HG02642 (cell line): Measurements from ENCODE around the gene KLK10.
"Not testable (repeated sequence)": the region's sequence is repeated elsewhere in the genome, so short reads cannot be mapped to it uniquely, and the experiment has no call there.

Source experiments
- ATAC-seq: cut with Tn5 transposase; IDR thresholded peaks from one replicate; pipeline ENCODE4 v1.9.1; 2021; ENCODE audit warnings: mild to moderate bottlenecking; ENCODE audit not compliant: unreplicated experiment, poor library complexity

KLK10 gene

DNA sequence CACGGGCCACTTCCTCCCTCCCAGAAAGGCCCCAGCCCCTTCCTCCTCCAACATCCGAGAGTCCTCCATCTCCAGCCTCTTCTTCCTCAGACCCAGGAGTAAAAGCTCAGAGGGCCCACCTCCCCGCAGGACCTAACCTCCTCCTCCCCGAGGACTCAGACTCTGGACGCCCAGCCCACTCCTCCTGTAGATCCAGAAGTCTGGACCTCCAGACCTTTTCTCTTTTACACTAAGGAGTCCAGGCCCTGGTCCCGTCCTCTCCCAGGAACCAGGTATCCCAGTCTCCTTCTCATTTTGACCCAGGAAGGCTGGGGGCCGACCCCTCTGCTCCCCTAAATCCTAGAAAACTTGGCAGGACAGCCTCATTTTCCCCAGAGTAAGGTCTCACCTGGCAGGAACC, 16.2 kb downstream of the KLK10 start:
- ATAC-seq: no peak

DNA sequence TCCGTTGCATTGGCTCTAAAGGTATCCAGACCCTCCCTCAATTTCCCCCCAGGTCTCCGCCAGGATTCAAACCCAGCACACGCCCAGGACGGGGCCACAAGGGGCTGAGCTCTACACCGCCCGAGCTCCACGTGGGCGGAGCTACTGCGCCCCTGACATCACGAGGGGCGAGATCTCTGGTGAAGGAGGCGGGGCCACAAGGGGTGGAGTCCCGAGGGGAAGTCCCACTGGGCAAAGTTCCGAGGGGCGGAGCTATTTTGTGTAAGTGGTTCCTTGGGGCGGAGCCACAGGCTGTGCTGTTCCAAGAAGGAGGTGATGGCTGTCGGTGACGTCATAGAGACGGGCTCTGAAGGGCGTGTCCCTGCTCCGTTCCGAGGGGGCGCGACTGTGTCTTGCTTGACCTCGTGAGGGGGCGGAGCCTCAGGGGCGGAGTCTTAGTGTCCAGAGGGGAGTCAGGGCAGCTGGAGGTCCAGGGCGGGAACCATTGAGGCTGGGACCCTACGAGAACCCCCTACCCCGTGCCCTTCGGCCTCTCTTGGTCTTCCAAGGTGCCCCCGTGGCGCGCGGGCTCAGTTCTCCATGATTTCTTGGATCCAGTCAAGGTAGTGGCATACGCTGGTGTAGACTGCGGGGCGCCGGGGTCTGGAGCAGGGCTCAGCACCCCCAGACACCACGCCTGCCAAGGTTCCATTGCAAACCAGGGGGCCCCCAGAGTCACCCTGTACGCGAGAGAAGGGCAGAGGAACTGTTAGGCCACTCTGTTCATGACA, 16.8 kb downstream of the KLK10 start:
- no peak for ATAC-seq

DNA sequence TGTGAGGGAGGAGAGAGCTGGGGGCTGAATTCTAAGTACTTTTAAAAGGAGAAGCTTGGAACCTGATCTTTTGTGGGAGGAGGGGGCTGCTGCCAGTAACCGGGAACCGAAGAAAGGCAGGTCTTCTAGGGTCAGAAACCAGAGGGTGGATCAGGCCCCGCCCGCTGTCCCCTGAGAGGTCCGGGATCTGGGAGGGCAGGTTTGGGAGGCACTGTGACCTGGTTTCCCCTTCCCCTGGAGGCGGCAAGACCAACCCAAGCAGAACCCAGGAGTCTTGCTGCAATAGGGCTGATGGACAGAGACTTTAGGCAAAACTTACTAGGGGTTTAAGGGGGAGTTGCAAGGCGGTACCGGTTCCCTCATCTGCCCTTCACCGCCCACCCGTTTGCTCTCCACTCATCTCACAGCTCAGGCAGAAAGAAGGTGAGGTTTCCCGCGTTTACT, 17.4 kb downstream of the KLK10 start:
- ATAC-seq: no peak

DNA sequence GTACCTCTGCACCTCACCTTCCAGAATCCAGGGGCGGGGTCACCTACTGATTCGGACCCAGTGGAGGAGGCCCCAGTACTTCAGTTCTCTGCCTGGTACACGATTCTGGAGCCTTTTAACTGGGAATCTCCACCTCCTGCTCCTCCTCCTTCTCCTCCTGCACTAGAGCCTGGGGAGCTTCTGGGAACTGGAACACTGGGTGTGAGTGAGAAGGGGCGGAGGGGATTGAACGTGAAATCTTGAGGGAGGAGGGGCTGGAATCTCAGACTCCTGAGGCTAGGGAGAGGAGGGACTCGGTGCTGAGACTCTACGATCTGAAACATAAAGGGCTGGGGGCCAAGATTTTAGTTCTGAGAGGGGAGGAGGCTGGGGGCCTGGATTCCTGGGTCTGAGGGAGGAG, 18.0 kb downstream of the KLK10 start, which contains the start of gene KLK8:
KLK8 (minus strand) TSS at position 90 of the 400 bp plus-strand sequence. CDS start 437 bp downstream, outside the sequence.
- ATAC-seq: no peak

DNA sequence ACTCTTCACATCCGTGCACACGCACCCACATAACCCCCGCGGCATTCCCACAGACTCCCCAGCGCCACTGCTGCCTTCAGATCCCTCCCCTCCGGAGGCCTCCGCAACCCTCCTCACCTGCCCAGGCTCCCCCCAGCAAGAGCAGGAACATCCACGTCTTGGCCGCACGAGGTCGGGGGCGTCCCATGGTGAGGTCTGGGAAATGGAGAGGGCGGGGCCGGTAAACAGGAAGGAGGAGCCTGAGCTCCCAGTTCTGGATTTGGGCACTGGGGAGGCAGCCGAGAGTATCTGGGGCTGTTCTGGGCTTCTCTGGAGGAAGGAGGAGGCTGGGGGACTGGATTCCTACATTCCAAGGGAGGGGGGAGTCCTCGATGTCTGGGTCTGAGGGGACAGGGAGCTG, 18.5 kb downstream of the KLK10 start:
- ATAC-seq: no peak

DNA sequence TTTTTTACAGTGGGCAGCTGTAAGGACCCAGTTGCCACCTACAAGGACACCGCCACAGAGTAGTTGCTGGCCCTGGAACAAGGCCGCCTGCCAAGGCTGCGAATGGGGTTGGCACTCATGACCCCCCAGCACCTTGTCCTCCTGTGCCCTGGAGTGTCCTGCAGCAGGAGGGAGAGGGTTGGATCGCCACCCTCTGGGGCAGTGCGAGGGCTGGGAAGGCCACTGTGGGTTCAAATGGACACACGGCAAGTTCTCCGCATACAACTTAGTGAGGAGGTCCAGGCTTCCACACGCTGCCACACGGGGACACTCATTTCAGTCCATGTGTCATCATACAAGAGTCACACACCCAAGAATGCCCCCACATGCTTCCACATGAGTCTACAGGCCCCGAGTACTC, 19.1 kb downstream of the KLK10 start:
- ATAC-seq: no peak

DNA sequence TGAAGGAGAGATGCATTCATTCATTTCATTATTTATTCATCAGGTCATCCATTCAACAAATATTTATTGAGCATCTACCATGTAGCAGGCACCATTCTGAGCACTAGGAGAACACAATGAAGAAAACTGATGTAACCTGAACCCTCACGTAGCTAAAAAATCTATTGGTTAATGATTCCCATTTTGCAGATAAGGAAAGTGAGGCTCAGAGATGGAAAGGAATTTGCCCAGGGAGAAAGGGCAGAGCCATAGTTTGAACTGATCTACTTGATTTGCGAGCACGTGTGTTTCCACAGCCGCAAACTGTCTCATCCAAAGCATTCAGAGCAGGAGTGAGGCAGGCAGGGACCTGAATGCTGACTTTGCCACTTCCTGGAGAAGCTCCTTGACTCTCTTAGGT, 20.8 kb downstream of the KLK10 start:
- ATAC-seq: no peak

DNA sequence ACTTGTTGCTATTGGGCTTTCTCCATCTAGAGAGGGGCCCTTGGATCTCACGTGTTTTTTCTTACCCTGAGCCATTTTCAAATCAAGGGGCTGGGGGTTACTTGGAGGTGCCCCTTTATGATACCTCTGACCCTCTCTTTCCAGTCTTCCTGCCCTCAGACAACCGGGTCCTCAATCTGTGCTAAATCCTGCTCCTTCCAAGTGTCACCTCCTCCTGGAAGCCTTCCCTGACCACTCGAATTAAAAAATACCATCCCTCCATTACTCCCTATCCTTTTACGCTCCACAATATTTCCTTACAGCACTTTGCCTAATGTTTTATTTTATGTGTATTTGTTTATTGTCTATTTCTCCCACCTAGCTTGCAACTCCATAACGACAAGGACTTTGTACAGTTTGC, 21.4 kb downstream of the KLK10 start:
- ATAC-seq: no peak

DNA sequence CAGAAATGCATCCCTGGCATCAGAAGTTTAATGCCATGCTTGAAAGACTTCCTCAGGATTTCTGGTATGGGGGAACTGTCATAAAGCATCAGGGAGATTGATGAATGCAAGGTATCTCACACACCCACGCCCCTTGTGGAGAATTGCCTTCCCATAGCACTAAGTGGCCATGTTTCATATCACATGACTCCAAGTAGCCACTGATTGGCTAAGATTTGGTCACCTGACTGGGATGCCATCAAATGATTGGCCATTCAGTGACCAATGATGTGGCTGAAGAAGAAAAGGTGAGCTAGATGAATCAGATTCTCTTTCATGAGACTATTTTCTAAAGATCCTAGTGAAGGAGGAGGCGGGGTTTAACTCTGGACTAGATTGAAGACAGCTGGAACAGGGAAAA, 25.4 kb downstream of the KLK10 start:
- no peak for ATAC-seq

DNA sequence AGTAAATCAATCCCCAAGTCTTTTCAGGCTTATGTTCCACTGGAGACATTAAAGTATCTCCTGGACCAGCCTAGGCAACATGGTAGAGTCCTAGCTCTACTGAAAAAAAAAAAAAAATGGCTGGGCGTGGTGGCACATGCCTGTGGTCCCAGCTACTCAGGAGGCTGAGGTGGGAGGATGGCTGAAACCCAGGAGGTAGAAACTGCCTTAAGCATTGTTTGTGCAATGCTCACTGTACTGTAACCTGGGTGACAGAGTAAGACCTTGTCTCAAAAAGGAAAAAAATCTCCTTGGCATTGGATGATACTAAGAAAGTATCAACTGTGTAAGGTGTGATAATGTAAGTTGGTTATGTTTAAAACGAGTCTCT, 26.9 kb downstream of the KLK10 start:
- ATAC-seq: no peak

DNA sequence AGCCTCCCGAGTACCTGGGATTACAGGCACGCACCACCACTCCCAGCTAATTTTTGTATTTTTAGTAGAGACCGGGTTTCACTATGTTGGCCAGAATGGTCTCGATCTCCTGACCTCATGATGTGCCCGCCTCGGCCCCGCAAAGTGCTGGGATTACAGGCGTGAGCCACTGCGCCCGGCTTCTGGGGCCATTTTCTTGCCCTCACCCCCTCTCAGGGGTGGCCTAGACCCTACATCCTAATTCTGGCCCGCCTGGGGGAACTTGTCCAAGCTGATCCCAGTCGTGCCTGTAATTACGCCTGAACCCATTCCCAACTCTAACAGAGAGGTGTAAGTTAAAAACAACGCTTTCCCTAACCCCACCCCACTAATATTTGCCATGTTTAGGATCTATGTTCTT, 35.1 kb downstream of the KLK10 start:
- not testable (repeated sequence) for ATAC-seq

DNA sequence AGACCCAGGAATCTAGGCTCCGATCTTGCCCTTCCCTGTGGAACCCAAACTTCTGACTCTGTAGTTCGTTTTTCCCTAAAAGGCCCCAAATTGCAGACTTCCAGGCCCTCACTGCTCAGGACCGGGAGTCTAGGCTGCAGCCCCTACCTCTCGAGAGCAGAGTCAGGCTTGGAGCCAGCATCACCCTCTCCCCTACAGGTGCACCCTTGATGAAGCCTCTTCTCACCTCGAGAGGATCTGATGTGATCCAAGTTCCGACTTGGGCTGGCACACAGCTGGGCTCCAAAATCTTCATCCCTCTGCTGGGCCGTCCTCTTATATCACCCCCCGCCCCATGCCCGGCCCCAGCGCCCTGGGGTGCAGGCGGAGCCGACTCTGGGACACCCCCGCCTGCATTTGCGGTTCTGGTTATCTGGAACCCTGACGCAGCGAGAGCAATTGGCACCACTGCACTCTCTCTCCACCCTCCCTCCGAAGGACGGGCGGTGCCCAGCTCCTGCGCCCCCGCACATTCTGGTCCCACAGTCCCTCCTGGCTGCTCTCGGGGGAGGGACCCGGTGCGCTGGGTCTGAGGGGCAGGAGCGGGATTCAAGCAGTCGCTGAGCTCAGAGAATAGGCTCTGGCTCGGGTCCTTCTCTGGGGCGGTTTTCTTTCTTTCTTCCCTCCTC, 35.8 kb downstream of the KLK10 start, which contains the start of gene KLK7:
KLK7 (minus strand) TSS at position 293 of the 668 bp plus-strand sequence. CDS start 1,518 bp downstream, outside the sequence.
- no peak for ATAC-seq

DNA sequence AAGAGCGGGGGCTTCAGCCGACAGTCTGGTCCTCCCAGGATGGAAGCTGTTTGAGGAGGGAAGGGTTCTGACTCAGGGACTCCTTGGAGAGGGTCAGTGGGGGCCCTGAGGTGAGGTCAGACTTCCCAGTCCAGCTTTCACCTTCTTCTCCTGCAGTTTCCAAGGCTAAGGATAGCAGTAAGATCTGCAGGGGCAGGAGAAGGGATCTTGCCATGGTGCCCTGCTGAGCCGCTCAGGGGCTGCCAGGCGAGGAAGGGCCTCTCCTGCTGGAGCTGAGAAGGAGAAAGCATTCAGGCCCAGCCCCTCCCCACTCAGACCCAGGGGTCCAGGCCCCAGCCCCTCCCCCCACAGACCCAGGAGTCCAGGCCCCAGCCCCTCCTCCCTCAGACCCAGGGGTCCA, 37.3 kb downstream of the KLK10 start:
- ATAC-seq: no peak

DNA sequence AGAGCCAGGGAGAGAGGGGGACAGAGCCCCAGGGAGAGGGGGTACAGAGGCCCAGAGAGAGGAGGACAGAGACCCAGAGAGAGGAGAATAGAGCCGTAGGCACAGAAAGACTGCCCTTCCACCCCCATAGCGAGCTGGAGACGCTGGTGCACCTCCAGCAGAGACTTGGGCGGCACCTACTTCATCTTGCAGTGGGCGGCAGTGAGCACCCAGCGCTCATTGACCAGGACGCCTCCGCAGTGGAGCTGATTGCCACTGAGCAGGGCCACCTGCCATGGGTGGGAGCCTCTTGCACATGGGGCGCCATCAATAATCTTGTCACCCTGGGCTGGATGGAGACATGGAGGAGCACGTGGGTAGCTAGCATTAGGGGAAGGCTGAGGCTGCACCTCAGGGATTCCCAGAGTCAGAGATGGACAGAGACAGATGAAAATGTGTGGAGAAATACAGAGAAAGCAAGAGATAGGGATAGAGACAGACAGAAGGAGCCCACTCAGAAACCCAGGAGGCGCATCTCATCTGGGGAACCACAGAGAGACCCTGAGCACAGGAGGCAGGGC, 37.8 kb downstream of the KLK10 start:
- no peak for ATAC-seq

DNA sequence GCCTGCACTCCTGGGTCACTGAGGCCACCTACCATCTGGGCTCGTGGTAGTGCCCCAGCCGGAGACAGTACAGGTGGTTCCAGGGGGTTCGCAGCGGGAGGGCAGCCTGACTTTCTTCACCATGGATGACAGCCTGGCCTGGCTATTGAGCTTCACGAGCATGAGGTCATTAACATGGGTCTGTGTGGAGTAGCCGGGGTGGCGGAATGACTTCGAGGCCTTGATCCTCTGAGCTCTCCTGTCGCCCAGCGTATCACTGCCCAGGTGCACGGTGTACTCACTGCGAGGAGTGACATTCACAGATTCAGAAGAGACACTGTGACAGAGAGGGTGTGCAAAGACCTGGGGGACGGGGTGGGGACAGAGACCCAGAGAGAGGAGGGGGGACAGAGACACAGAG, 39.3 kb downstream of the KLK10 start:
- no peak for ATAC-seq

DNA sequence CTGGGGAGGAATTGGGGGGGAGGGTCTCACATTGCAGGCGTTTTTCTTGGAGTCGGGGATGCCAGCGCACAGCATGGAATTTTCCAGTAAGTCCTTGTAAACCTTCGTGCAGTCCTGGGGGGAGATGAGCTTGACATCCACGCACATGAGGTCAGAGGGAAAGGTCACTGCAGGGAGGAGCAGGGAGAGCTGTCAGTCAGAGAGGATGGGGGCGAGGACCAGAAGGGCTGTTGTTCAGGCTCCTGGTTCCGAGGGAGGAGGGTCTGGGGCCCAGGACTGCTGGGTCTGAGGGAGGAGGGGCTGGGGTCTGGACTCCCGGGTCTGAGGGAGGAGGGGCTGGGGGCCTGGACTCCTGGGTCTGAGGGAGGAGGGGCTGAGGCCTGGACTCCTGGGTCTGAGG, 39.8 kb downstream of the KLK10 start:
- no peak for ATAC-seq

DNA sequence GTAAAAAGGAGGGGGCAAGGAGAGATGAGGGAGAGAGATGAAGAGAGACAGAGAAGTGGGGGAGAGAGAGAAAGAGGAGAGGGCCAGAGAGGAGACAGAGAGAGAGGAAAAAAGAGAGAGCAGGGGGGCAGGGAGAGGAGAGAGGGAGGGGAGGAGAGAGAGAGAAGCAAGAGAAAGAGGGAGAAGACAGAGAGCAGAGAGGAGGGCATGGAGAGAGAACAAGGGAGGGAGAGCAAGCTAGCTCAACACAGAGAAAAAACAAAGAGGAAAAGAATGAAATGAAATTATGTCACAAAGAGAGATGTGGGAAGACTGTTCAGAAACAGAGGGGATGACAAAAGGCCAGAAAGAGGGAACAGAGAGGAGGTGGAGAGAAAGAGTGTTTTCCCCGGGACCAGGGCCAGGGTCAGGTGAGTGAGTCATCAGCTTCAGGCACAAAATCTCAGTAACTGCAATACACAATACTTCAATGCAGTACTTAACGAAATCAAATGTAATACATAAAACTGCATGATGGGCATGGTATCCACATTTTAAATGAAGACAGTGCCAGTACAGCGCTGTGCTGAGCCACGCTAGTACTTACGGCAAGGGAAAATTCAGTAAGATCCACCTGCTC, 40.6 kb downstream of the KLK10 start:
- no peak for ATAC-seq

DNA sequence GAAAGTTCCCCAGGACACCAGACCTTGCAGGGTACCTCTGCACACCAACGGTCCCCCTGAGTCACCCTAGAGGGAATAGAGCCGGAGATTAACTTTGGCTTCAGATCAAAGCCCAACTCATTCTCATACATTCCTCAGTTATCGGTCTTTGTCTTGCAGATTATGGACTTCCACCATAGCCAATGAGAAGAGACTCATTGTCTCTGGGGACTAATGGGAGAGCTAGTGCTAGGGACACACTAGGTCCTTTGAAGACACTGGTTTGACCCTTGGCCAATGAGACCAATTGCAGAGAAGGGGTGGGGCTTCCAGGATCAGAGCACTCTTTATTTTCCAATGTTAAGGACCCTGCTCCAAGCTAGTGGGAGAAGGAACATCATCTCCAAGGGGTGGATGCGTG, 41.9 kb downstream of the KLK10 start:
- ATAC-seq: no peak

DNA sequence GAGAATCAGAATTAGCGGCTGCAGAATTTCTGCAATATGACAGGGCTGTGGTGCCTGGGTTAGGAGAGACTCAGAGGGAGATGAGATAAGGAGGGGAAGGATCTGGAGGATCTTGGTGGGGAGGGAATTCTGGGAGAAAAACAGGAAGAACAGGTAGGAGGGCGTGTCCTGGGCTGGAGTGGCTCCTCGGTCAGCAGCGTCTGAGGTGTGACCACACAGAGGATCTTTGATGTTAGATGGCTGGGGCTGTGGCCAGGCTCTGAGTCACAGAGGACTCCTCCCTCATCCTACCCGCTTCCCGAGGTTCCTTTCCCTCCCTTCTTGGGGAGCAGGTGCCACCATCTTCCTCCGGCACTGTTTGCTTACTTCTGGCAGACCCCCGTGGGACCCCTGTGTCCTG, 43.7 kb downstream of the KLK10 start:
- ATAC-seq: no peak

DNA sequence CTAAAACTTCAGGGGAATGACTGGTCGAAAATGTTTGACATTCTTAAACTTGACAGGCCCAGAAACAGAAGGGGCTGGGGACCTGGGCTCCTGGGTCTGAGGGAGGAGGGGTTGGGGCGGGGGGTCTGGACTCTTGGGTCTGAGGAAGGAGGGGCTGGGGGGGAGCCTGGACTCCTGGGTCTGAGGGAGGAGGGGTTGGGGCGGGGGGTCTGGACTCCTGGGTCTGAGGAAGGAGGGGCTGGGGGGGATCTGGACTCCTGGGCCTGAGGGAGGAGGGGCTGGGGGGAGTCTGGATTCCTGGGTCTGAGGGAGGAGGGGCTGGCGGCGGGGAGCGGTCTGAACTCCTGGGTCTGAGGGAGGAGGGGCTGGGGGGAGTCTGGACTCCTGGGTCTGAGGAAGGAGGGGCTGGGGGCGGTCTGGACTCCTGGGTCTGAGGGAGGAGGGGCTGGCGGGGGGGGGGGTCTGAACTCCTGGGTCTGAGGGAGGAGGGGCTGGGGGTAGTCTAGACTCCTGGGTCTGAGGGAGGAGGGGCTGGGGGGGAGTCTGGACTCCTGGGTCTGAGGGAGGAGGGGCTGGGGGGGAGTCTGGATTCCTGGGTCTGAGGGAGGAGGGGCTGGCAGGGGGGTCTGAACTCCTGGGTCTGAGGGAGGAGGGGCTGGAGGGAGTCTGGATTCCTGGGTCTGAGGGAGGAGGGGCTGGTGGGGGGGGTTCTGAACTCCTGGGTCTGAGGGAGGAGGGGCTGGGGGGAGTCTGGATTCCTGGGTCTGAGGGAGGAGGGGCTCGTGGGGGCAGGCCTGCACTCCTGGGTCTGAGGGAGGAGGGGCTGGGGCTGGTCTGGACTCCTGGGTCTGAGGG, 44.6 kb downstream of the KLK10 start:
- no peak for ATAC-seq
